Neural crest cell (in vitro differentiated cells): Measurements from ENCODE around the gene CLIC1. TPM values are rescaled to one million over a fixed set of nuclear protein-coding genes. Genes with fewer than 3 reads are reported as not detected.

ENCODE experiments used
- DNase-seq: peaks from one replicate; pipeline ENCODE4 v3.0.0; 2021; ENCODE audit warnings: low read depth, mixed read lengths, low spot score
- H3K27ac Mint-ChIP-seq: one replicate; pipeline ENCODE4 v1.8.0; 2021; ENCODE audit warnings: mild to moderate bottlenecking, mixed read lengths; ENCODE audit not compliant: unreplicated experiment
- H3K27me3 Mint-ChIP-seq: 2 replicates; pipeline ENCODE4 v1.8.0; 2021; ENCODE audit warnings: low read depth, mild to moderate bottlenecking, mixed read lengths
- H3K36me3 Mint-ChIP-seq: 2 replicates; pipeline ENCODE4 v1.8.0; 2021; ENCODE audit warnings: low read depth, mild to moderate bottlenecking, mixed read lengths
- H3K4me1 Mint-ChIP-seq: 2 replicates; pipeline ENCODE4 v1.8.0; 2021; ENCODE audit warnings: mixed read lengths
- H3K4me3 Mint-ChIP-seq: one replicate; pipeline ENCODE4 v1.8.0; 2021; ENCODE audit warnings: mild to moderate bottlenecking, mixed read lengths
- H3K9me3 Mint-ChIP-seq: 2 replicates; pipeline ENCODE4 v1.8.0; 2021; ENCODE audit warnings: mixed read lengths
- total RNA-seq: library from RNA; stranded (reverse); gene quantifications from 2 replicates; pipeline ENCODE4 v1.2.1, GENCODE V29; 2021
- TF ChIP-seq, protein P1 (sequence below): fragments of 200-600 bp; sonication (generic); conservative IDR thresholded peaks from 2 replicates; pipeline ENCODE4 v1.5.0; 2021; ENCODE audit warnings: antibody characterized with exemption, mild to moderate bottlenecking

CLIC1 gene
- total RNA-seq, 1 donor from 2014 or later, result 313 TPM

DNA sequence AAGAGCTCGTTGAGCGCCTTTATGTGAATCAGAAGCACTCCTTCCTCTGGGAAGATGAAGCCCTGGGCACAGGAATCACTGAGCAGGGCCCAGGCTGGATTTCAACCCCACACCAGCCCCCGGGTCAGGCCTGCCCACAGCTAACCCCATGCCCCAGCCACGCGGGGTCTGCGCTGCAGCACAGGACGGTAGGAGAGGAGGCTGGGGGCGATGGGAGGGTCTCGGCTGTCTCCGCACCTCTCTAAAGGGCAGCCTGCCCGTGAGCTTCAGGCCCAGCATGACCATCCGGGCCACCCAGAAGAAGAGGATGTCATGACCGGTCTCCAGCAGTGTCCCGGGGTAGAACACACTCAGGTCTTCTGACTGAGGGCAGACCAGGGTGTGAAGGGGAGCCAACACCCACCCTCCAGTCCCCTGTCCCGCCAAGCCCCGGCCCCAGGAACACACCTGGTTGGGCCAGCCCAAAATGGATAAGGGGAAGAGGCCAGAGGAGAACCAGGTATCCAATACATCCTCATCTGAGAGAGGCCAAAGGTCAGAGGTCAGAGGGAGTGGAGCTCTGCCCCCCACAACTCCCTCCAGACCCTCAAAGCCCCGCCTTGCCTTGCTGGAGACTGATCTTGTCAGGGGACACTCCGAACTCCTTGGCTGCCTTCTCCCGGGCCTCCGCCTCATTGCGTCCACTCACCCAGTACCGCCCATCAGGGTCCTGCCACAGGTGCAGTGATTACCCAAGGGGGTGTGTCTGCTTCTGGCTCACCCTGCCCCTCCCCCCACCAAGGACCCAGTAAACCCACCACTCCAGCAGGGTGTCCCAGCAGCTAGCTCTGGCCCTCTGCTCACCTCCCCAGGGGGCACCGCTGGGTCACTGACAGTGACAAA lies 45.2 kb upstream of the CLIC1 start:
- DNase-seq, result no peak
- TF ChIP-seq, protein P1, sequence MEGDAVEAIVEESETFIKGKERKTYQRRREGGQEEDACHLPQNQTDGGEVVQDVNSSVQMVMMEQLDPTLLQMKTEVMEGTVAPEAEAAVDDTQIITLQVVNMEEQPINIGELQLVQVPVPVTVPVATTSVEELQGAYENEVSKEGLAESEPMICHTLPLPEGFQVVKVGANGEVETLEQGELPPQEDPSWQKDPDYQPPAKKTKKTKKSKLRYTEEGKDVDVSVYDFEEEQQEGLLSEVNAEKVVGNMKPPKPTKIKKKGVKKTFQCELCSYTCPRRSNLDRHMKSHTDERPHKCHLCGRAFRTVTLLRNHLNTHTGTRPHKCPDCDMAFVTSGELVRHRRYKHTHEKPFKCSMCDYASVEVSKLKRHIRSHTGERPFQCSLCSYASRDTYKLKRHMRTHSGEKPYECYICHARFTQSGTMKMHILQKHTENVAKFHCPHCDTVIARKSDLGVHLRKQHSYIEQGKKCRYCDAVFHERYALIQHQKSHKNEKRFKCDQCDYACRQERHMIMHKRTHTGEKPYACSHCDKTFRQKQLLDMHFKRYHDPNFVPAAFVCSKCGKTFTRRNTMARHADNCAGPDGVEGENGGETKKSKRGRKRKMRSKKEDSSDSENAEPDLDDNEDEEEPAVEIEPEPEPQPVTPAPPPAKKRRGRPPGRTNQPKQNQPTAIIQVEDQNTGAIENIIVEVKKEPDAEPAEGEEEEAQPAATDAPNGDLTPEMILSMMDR, result no peak
- Mint-ChIP-seq H3K4me3 (no peak overlapping the region), H3K27ac (peak overlapping the region; percentile 19), H3K4me1 (no peaks in the 10 kb centered on the region), H3K36me3 (peaks cover 8% of the 10 kb centered on the region), H3K27me3 (no peaks in the 10 kb centered on the region), H3K9me3 (no peaks in the 10 kb centered on the region)

DNA sequence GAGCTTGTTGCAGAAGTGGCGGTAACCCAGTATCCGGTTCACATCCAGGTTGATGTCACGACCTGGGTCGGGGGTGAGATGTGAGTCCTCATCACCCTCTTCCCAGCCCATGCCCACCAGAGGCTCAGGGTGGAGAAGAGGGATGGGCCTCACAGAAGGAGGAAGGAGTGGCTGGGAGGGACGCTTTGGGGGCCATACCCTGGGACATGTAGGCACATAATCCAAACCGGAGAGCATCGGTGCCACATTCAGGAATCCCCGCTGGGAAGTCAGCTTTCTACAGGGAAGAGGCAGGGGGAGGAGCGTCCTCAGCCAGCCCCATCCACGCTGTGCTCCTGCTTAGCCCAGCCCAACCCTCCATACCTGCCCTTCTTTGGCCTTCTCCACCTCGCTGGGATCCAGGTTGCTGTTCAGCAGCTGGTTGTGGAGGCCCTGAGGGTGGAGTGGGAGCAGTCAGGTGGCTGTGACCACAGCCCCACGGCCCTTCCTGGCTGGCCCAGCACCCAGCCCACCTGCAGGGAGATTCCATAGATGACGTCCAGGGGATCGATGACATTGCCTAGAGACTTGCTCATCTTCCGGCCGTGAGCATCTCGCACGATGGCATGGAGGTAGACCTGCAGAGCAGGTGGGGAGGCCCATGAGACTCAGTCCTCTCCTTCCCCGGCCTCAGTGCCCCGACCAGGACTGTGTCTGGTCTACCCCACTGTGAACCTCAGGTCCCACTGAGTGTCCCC lies 44.3 kb upstream of the CLIC1 start:
- Mint-ChIP-seq H3K27me3 (no peaks in the 10 kb centered on the region), H3K4me1 (no peaks in the 10 kb centered on the region), H3K36me3 (peaks cover 8% of the 10 kb centered on the region), H3K27ac (peak overlapping the region; percentile 19), H3K4me3 (no peak overlapping the region), H3K9me3 (no peaks in the 10 kb centered on the region)
- TF ChIP-seq, protein P1, result no peak
- no peak for DNase-seq

DNA sequence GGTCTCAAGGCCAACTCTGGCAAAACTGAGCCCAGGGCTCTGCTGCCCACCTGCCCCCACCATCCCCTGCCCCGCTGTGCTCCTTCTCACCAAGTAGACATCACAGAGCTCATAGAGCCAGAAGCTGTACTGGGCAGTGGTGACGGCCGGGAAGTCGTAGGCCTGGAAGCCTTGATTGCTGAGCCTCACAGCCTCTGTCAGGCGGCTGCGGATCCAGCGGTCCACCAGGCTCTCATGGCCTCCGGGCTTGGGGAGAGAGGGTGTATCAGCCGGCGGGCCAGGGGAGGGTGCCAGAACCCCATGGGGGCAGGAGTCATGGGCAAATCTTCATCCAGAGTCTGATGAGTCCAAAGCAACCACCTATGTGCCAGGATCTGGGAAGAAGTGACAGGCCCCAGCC lies 43.6 kb upstream of the CLIC1 start:
- H3K36me3 Mint-ChIP-seq, result peaks cover 8% of the 10 kb centered on the region

DNA sequence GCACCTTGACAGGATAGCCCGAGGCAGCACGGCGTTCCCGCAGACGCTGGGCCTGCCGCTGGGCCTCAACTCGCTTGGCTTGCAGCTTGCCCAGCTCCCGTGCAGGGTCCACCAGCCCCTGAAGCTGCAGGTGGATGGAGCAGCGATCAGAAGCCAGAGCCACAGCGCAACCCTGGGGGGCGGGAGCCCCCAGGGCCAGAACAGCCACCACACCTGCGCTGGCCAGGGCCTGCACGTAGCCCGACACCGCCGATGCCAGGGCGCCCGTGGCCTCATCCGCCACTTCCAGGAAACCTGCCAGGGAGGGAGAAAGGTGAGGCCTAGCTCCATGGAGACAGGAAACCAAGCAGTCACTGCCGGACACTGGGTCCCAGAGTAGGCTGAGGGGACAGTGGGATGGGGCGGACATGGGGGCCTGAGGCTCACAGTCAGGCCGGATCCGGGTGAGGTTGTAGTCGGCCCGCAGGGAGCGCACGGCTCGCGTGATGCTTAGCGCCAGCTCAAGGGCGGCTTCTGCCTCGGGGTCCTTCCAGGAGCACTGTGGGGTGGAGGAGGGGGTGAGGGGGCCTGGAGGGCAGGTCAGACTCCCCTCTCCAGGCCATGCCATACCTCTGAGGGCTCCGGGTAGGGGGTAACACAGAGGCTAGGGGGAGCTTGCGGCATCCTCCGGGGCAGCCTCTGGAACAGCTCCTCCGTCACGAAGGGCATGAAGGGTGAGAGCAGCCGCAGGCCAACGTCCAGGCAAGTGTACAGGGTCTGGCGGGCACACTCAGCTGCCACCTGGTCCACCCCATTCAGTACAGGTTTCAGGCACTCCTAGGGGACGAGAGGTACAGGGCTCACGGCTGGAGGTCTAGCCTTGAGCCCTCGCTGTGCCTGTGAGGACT lies 42.9 kb upstream of the CLIC1 start:
- Mint-ChIP-seq H3K4me1 (no peaks in the 10 kb centered on the region), H3K27ac (no peak overlapping the region), H3K9me3 (no peaks in the 10 kb centered on the region), H3K36me3 (peaks cover 2% of the 10 kb centered on the region), H3K27me3 (no peaks in the 10 kb centered on the region), H3K4me3 (no peak overlapping the region)
- no peak for DNase-seq
- TF ChIP-seq, protein P1, result no peak

More for the DNA sequence above, 43.6 kb upstream of the CLIC1 start:
- no peak overlapping the region for H3K27ac Mint-ChIP-seq
- H3K9me3 Mint-ChIP-seq, result no peaks in the 10 kb centered on the region
- H3K4me3 Mint-ChIP-seq, result no peak overlapping the region
- TF ChIP-seq, protein P1, result no peak
- no peak for DNase-seq
- no peaks in the 10 kb centered on the region for H3K4me1 Mint-ChIP-seq
- no peaks in the 10 kb centered on the region for H3K27me3 Mint-ChIP-seq

DNA sequence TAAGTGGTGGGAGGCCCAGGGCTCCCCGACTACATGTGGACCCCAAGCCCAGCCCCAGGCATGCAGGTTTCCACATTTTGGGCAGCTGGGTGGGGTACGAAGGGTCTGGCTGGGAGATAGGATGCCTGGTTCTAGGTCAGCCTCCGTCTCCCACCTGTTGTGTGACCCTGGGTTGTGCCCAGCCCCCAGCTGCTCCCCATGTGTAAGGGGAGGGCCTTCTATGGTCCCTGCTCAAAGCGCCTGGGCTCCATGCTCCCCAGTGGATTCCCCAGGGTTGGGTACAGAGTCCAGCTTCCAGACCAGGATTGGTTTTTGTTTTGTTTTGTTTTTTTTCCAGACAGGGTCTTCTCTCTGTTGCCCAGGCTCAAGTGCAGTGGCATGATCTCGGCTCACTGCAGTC lies 41.9 kb upstream of the CLIC1 start:
- TF ChIP-seq, protein P1, result no peak
- Mint-ChIP-seq H3K4me3 (no peak overlapping the region), H3K9me3 (no peaks in the 10 kb centered on the region), H3K27me3 (no peaks in the 10 kb centered on the region), H3K4me1 (no peaks in the 10 kb centered on the region), H3K36me3 (no peaks in the 10 kb centered on the region), H3K27ac (no peak overlapping the region)
- no peak for DNase-seq
